ENCODE data around the gene STPG2. TPM values are rescaled to one million over a fixed set of nuclear protein-coding genes. Genes with fewer than 3 reads are reported as not detected.

The STPG2 gene
- total RNA-seq, 1 experiment from 2014 or later = 0.20 TPM

GRCh38 chr4:98185279-98185678 is 42.0 kb upstream of the STPG2 start:
- Mint-ChIP-seq H3K4me1 (no peaks in the 10 kb centered on the region), H3K27me3 (ENCODE audit: low read depth) (no peaks in the 10 kb centered on the region), H3K36me3 (ENCODE audit: insufficient read depth in 1 of 3, low read depth in 3 of 3) (peaks cover 0 to 4% (median 2%) of the 10 kb centered on the region in 3 experiments; a peak in 1 of 7 replicates), H3K4me3 (no peak overlapping the region), H3K27ac (no peak overlapping the region), H3K9me3 (peaks cover 0 to 4% of the 10 kb centered on the region in 2 experiments; a peak in 2 of 5 replicates)
- no peak overlapping the region for H2BK120ac ChIP-seq (ENCODE audit: low read depth, low read length, poor library complexity, severe bottlenecking)
- no peak overlapping the region for H4K91ac ChIP-seq (ENCODE audit: insufficient read length, low read depth, low read length)
- H4K5ac ChIP-seq (ENCODE audit: insufficient read length, low read depth, low read length) = no peak overlapping the region
- no peak for DNase-seq
- H4K20me1 ChIP-seq (ENCODE audit: control insufficient read depth, insufficient read depth, insufficient read length) = no peaks in the 10 kb centered on the region
- H3K23ac ChIP-seq (ENCODE audit: insufficient read length, low read depth, low read length) = no peak overlapping the region
- H3K23me2 ChIP-seq (ENCODE audit: insufficient read length, low read depth, low read length, poor library complexity, severe bottlenecking) = no peaks in the 10 kb centered on the region
- H3K9ac ChIP-seq (ENCODE audit: extremely low read depth, insufficient read length, low read length) = no peak overlapping the region
- TF ChIP-seq, protein P1, sequence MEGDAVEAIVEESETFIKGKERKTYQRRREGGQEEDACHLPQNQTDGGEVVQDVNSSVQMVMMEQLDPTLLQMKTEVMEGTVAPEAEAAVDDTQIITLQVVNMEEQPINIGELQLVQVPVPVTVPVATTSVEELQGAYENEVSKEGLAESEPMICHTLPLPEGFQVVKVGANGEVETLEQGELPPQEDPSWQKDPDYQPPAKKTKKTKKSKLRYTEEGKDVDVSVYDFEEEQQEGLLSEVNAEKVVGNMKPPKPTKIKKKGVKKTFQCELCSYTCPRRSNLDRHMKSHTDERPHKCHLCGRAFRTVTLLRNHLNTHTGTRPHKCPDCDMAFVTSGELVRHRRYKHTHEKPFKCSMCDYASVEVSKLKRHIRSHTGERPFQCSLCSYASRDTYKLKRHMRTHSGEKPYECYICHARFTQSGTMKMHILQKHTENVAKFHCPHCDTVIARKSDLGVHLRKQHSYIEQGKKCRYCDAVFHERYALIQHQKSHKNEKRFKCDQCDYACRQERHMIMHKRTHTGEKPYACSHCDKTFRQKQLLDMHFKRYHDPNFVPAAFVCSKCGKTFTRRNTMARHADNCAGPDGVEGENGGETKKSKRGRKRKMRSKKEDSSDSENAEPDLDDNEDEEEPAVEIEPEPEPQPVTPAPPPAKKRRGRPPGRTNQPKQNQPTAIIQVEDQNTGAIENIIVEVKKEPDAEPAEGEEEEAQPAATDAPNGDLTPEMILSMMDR (conservative IDR thresholded peaks at IDR 0.05) = no peak
- no peak overlapping the region for H3K56ac ChIP-seq (ENCODE audit: insufficient read length, low read depth, low read length)
- H3K18ac ChIP-seq (ENCODE audit: insufficient read length, low read depth, low read length) = no peak overlapping the region
- H2BK20ac ChIP-seq (ENCODE audit: low read depth, low read length, poor library complexity, severe bottlenecking) = no peak overlapping the region
- no peaks in the 10 kb centered on the region for H3K79me2 ChIP-seq (ENCODE audit: insufficient read depth, low read length)
- H2AFZ ChIP-seq (ENCODE audit: low read length) = no peak overlapping the region
- H3K4me1 ChIP-seq (ENCODE audit: insufficient read depth, low read length) = no peaks in the 10 kb centered on the region
- H3K4me2 ChIP-seq (ENCODE audit: insufficient read depth, insufficient read length, low read length) = no peak overlapping the region
- H2BK12ac ChIP-seq (ENCODE audit: insufficient read length, low read depth, low read length) = no peak overlapping the region
- no peaks in the 10 kb centered on the region for H3K79me1 ChIP-seq (ENCODE audit: insufficient read depth, low read depth, low read length, poor library complexity, severe bottlenecking)
- H2AK5ac ChIP-seq (ENCODE audit: insufficient read length, low read length) = no peak overlapping the region
- no peaks in the 10 kb centered on the region for H3K9me3 ChIP-seq (ENCODE audit: control insufficient read depth, low read depth, low read length)
- no peak overlapping the region for H2BK15ac ChIP-seq (ENCODE audit: low read depth, low read length)
- no peak overlapping the region for H3T11ph ChIP-seq (ENCODE audit: low read length)
- H2BK5ac ChIP-seq (ENCODE audit: insufficient read length, low read length) = no peak overlapping the region
- H3K27ac ChIP-seq (ENCODE audit: insufficient read length, low read depth, low read length) = no peak overlapping the region
- no peak overlapping the region for H3K14ac ChIP-seq (ENCODE audit: insufficient read depth, low read length)
- H4K8ac ChIP-seq (replicated peaks; ENCODE audit: insufficient read length, low read depth, low read length) = no peak overlapping the region
- H3K4ac ChIP-seq (ENCODE audit: low read depth, low read length) = no peak overlapping the region
- no peaks in the 10 kb centered on the region for H3K27me3 ChIP-seq (ENCODE audit: insufficient read depth, low read length)

All from H9 (cell line).